ENCODE data around the gene GHRL.

GRCh38 chr3:10284496-10284895 lies 8.3 kb downstream of the GHRL start:
- TF ChIP-seq CTCF (IDR thresholded peaks at IDR 0.05) (no peak), EZH2 (IDR thresholded peaks at IDR 0.05) (no peak), EZH2phosphoT487 (IDR thresholded peaks at IDR 0.05) (no peak)
